Vagina (tissue), 2 donors: ENCODE results near the gene TPCN2. TPM values are rescaled to one million over a fixed set of nuclear protein-coding genes. Genes with fewer than 3 reads are reported as not detected.

Source experiments
- DNase-seq, 2 donors: peaks; one replicate each; pipeline ENCODE4 v3.0.0-alpha.2; 2017; ENCODE audit errors: extremely low spot score in 2 of 2
- H3K27ac ChIP-seq: fragments of 200-600 bp; sonication (generic); one replicate; pipeline ENCODE4 v1.5.1; 2019
- H3K27me3 ChIP-seq: fragments of 200-600 bp; sonication (generic); one replicate; pipeline ENCODE4 v1.5.1; 2019
- H3K36me3 ChIP-seq, 2 donors: fragments of 200-600 bp; sonication (generic); one replicate each; pipeline ENCODE4 v1.5.1; 2017 to 2019
- H3K4me1 ChIP-seq: fragments of 200-600 bp; sonication (generic); one replicate; pipeline ENCODE4 v1.5.1; 2019
- H3K4me3 ChIP-seq, 2 donors: fragments of 200-600 bp; sonication (generic); 1 replicate in 1 of 2; 2 replicates in 1 of 2; pipeline ENCODE4 v1.5.1; 2016 to 2019
- H3K9me3 ChIP-seq: fragments of 200-600 bp; sonication (generic); one replicate; pipeline ENCODE4 v1.5.1; 2019
- CTCF ChIP-seq, 3 experiments: fragments of 450-650 bp in 2 of 3; fragments of 200-600 bp in 1 of 3; sonication (generic) in 1 of 3; IDR thresholded peaks; one replicate each; pipeline ENCODE4 v1.5.1; 2017 to 2019; ENCODE audit warnings: antibody characterized with exemption in 3 of 3, mild to moderate bottlenecking in 2 of 3, moderate library complexity in 2 of 3
- POLR2A ChIP-seq, 2 donors: fragments of 450-650 bp; IDR thresholded peaks; one replicate each; pipeline ENCODE4 v1.6.1; 2017; ENCODE audit warnings: antibody characterized with exemption in 2 of 2, mild to moderate bottlenecking in 2 of 2, moderate library complexity in 2 of 2
- POLR2AphosphoS5 ChIP-seq, 2 donors: sonication (generic); formaldehyde crosslinking; IDR thresholded peaks; one replicate each; pipeline ENCODE4 v1.9.0; 2017; ENCODE audit warnings: antibody characterized with exemption in 2 of 2, mild to moderate bottlenecking in 2 of 2, low read depth in 1 of 2; ENCODE audit not compliant: insufficient read depth in 1 of 2
- intact Hi-C: fragments of 100-400 bp; cut with DNase I; formaldehyde crosslinking; loops from one replicate; pipeline ENCODE4 v1.15.1; 2023
- total RNA-seq: library from RNA; depleted of rRNA; stranded (reverse); fragments of >200 nt; gene quantifications from one replicate; pipeline ENCODE4 v1.2.3, GENCODE V29; 2016

Gene TPCN2
- total RNA-seq, 1 donor from 2014 or later: 21.1 TPM

- H3K9me3 ChIP-seq: no peaks in the 10 kb centered on the region
- H3K4me3 ChIP-seq: peak overlapping the region; percentile 62 to 63
- H3K36me3 ChIP-seq: peaks cover 0 to 3% of the 10 kb centered on the region in 2 donors
- H3K27me3 ChIP-seq: no peaks in the 10 kb centered on the region
- no peak for DNase-seq
- peaks cover 53% of the 10 kb centered on the region for H3K4me1 ChIP-seq
- intact Hi-C loops: loop anchor here (5.0 kb wide), 2 partner anchors 36 to 76 kb away; partner anchors contain the start of gene TPCN2
- TF ChIP-seq CTCF (IDR thresholded peaks at IDR 0.05) (no peak), POLR2AphosphoS5 (IDR thresholded peaks at IDR 0.05; ENCODE audit: insufficient read depth in 1 of 2, low read depth in 1 of 2) (peak in 1 of 2 donors; percentile 87), POLR2A (IDR thresholded peaks at IDR 0.05) (peak in 1 of 2 donors; percentile 81)
- H3K27ac ChIP-seq: peak overlapping the region; percentile 95
Observed at GRCh38 chr11:69010964-69011623, 37.6 kb upstream of the TPCN2 start.

- H3K4me3 ChIP-seq: peak overlapping the region; percentile 62 to 63
- DNase-seq: no peak
- no peaks in the 10 kb centered on the region for H3K36me3 ChIP-seq
- peak overlapping the region; percentile 95 for H3K27ac ChIP-seq
- peaks cover 53% of the 10 kb centered on the region for H3K4me1 ChIP-seq
- TF ChIP-seq POLR2AphosphoS5 (IDR thresholded peaks at IDR 0.05; ENCODE audit: insufficient read depth in 1 of 2, low read depth in 1 of 2) (no peak), POLR2A (IDR thresholded peaks at IDR 0.05) (no peak), CTCF (IDR thresholded peaks at IDR 0.05) (no peak)
- no peaks in the 10 kb centered on the region for H3K27me3 ChIP-seq
- no peaks in the 10 kb centered on the region for H3K9me3 ChIP-seq
- intact Hi-C loops: loop anchor here (5.0 kb wide), 2 partner anchors 36 to 76 kb away; partner anchors contain the start of gene TPCN2
Observed at GRCh38 chr11:69011624-69012091, 37.1 kb upstream of the TPCN2 start.

GRCh38 chr11:69012092-69013008 lies 36.4 kb upstream of the TPCN2 start:
- Histone ChIP-seq H3K27ac (peak overlapping the region; percentile 95), H3K9me3 (no peaks in the 10 kb centered on the region), H3K27me3 (no peaks in the 10 kb centered on the region), H3K36me3 (no peaks in the 10 kb centered on the region), H3K4me1 (peaks cover 49% of the 10 kb centered on the region), H3K4me3 (peak overlapping the region; percentile 62 to 63)
- TF ChIP-seq CTCF (IDR thresholded peaks at IDR 0.05): no peak
- TF ChIP-seq POLR2A (IDR thresholded peaks at IDR 0.05): no peak
- TF ChIP-seq POLR2AphosphoS5 (IDR thresholded peaks at IDR 0.05; ENCODE audit: insufficient read depth in 1 of 2, low read depth in 1 of 2): no peak
- intact Hi-C loops: loop anchor here (5.0 kb wide), 2 partner anchors 35 to 75 kb away; partner anchors contain the start of gene TPCN2
- DNase-seq: no peak

GRCh38 chr11:69013009-69013951 lies 35.5 kb upstream of the TPCN2 start, which contains the start of gene MRGPRF:
MRGPRF (minus strand) TSS chr11:69013246; CDS start chr11:69009901, 3,345 bp downstream.
- Histone ChIP-seq H3K36me3 (no peaks in the 10 kb centered on the region), H3K4me3 (peak within 1 kb of the TSS; percentile 62 to 63), H3K4me1 (peaks cover 43% of the 10 kb centered on the region), H3K27ac (peak within 1 kb of the TSS; percentile 95), H3K27me3 (no peaks in the 10 kb centered on the region), H3K9me3 (no peaks in the 10 kb centered on the region)
- TF ChIP-seq POLR2AphosphoS5 (IDR thresholded peaks at IDR 0.05; ENCODE audit: insufficient read depth in 1 of 2, low read depth in 1 of 2): peak; percentile 48 to 96
- TF ChIP-seq CTCF (IDR thresholded peaks at IDR 0.05): peak in 2 of 3 experiments; percentile 17 to 63
- peak in 1 of 2 donors; percentile 88 for TF ChIP-seq POLR2A (IDR thresholded peaks at IDR 0.05)
- intact Hi-C loops: loop anchor here (5.0 kb wide), 2 partner anchors 34 to 74 kb away; partner anchors contain the start of gene TPCN2
- DNase-seq: peak in 1 of 2 donors; percentile 98
